Sigmoid colon (tissue), 7 donors: ENCODE measurements around the gene GOLPH3. TPM values are rescaled to one million over a fixed set of nuclear protein-coding genes. Genes with fewer than 3 reads are reported as not detected.
"Not testable (repeated sequence)": the region's sequence is repeated elsewhere in the genome, so short reads cannot be mapped to it uniquely, and the experiment has no call there.

Source experiments
- DNase-seq: peaks from one replicate; pipeline ENCODE4 v3.0.0-alpha.2; 2019
- H3K27ac ChIP-seq, 4 donors: fragments of 200-600 bp; sonication (generic); one replicate each; pipeline ENCODE4 v1.5.1; 2016 to 2019; ENCODE audit warnings: mild to moderate bottlenecking in 1 of 4
- H3K27me3 ChIP-seq, 3 donors: fragments of 200-600 bp; sonication (generic); one replicate each; pipeline ENCODE4 v1.5.1; 2019; ENCODE audit warnings: mild to moderate bottlenecking in 1 of 3
- H3K36me3 ChIP-seq, 4 donors: fragments of 200-600 bp; sonication (generic); one replicate each; pipeline ENCODE4 v1.5.1; 2016 to 2019
- H3K4me1 ChIP-seq, 4 donors: fragments of 200-600 bp; sonication (generic); one replicate each; pipeline ENCODE4 v1.5.1; 2017 to 2019
- H3K4me3 ChIP-seq, 4 donors: fragments of 200-600 bp; sonication (generic); one replicate each; pipeline ENCODE4 v1.5.1; 2017 to 2019; ENCODE audit warnings: mild to moderate bottlenecking in 2 of 4, moderate library complexity in 1 of 4
- H3K9me3 ChIP-seq, 4 donors: fragments of 200-600 bp in 3 of 4; sonication (generic) in 3 of 4; one replicate each; pipeline versions ENCODE4 v1.5.1 to v1.6.1; 2013 to 2019
- CTCF ChIP-seq, 4 experiments: fragments of 450-650 bp in 3 of 4; fragments of 200-600 bp in 1 of 4; IDR thresholded peaks; one replicate each; pipeline ENCODE4 v1.5.1; 2016 to 2019; ENCODE audit warnings: antibody characterized with exemption in 4 of 4, mild to moderate bottlenecking in 3 of 4, moderate library complexity in 2 of 4
- EP300 ChIP-seq, 4 donors: sonication (generic); formaldehyde crosslinking; IDR thresholded peaks; one replicate each; pipeline ENCODE4 v1.6.1; 2017; ENCODE audit warnings: antibody characterized with exemption in 4 of 4
- POLR2A ChIP-seq, 2 donors: fragments of 450-650 bp; IDR thresholded peaks; one replicate each; pipeline ENCODE4 v1.6.1; 2016; ENCODE audit warnings: antibody characterized with exemption in 2 of 2, mild to moderate bottlenecking in 2 of 2, moderate library complexity in 2 of 2
- POLR2AphosphoS5 ChIP-seq, 4 donors: sonication (generic); formaldehyde crosslinking; IDR thresholded peaks; one replicate each; pipeline ENCODE4 v1.6.1; 2017; ENCODE audit warnings: antibody characterized with exemption in 4 of 4
- WGBS, 2 donors: extraction: QIAGEN DNeasy Blood & Tissue Kit; methylation state at CpG; one replicate each; pipeline ENCODE4 v1.1.7; 2013; 5-methylcytosine and 5-hydroxymethylcytosine counted together
- intact Hi-C: fragments of 100-400 bp; cut with DNase I; formaldehyde crosslinking; loops from one replicate; pipeline ENCODE4 v1.15.1; 2023
- polyA plus RNA-seq, 3 donors: library from polyadenylated mRNA; stranded (reverse); fragments of 200-250 nt; gene quantifications; one replicate each; pipeline ENCODE4 v1.2.3, GENCODE V29; 2013
- total RNA-seq, 4 donors: library from RNA; depleted of rRNA; stranded (reverse); fragments of >200 nt; gene quantifications; one replicate each; pipeline ENCODE4 v1.1.0, GENCODE V29; 2016
- donor health status: healthy with polysubstance abuse.
- donor health status: Bipolar disorder and iron deficiency.
- donor health status: healthy.

Gene GOLPH3
- total and polyA plus RNA-seq, 7 donors = 63.6 to 247 (median 170) TPM

GRCh38 chr5:32210151-32210550, 36.0 kb upstream of the GOLPH3 start:
- no peaks in the 10 kb centered on the region for H3K27me3 ChIP-seq
- TF ChIP-seq CTCF (IDR thresholded peaks at IDR 0.05) (no peak), POLR2A (IDR thresholded peaks at IDR 0.05) (no peak), EP300 (IDR thresholded peaks at IDR 0.05) (no peak), POLR2AphosphoS5 (IDR thresholded peaks at IDR 0.05) (no peak)
- H3K4me1 ChIP-seq = no peaks in the 10 kb centered on the region
- intact Hi-C loops = no loop called here
- H3K4me3 ChIP-seq = no peak overlapping the region
- H3K9me3 ChIP-seq = no peaks in the 10 kb centered on the region
- H3K36me3 ChIP-seq = no peaks in the 10 kb centered on the region
- WGBS, 2 donors = 85 to 92% methylated on average over 3 of the region's 3 CpGs
- no peak for DNase-seq
- H3K27ac ChIP-seq = no peak overlapping the region

- 89 to 97% methylated on average over 16 to 22 of the region's 31 CpGs for WGBS, 2 donors
- H3K27me3 ChIP-seq, H3K9me3 ChIP-seq, intact Hi-C loops, H3K36me3 ChIP-seq, H3K4me3 ChIP-seq, DNase-seq, H3K4me1 ChIP-seq, H3K27ac ChIP-seq: not testable (repeated sequence)
These were observed 34.7 kb upstream of the GOLPH3 start for GRCh38 chr5:32208837-32209236.

- Histone ChIP-seq H3K9me3 (no peaks in the 10 kb centered on the region), H3K27me3 (no peaks in the 10 kb centered on the region), H3K4me1 (peaks cover 0 to 11% (median 6%) of the 10 kb centered on the region in 4 donors), H3K27ac (no peak overlapping the region), H3K4me3 (no peak overlapping the region), H3K36me3 (no peaks in the 10 kb centered on the region)
- intact Hi-C loops = no loop called here
- no peak for DNase-seq
- no peak for TF ChIP-seq POLR2A (IDR thresholded peaks at IDR 0.05)
- no peak for TF ChIP-seq CTCF (IDR thresholded peaks at IDR 0.05)
- no peak for TF ChIP-seq POLR2AphosphoS5 (IDR thresholded peaks at IDR 0.05)
- no peak for TF ChIP-seq EP300 (IDR thresholded peaks at IDR 0.05)
- WGBS, 2 donors = 92 to 98% methylated on average over 4 of the region's 4 CpGs
These were observed 33.2 kb upstream of the GOLPH3 start for GRCh38 chr5:32207355-32207634.

- Histone ChIP-seq H3K27me3 (no peaks in the 10 kb centered on the region), H3K4me1 (peaks cover 0 to 11% (median 11%) of the 10 kb centered on the region in 4 donors), H3K36me3 (no peaks in the 10 kb centered on the region), H3K27ac (no peak overlapping the region), H3K9me3 (no peaks in the 10 kb centered on the region), H3K4me3 (no peak overlapping the region)
- TF ChIP-seq POLR2AphosphoS5 (IDR thresholded peaks at IDR 0.05) (no peak), CTCF (IDR thresholded peaks at IDR 0.05) (no peak), POLR2A (IDR thresholded peaks at IDR 0.05) (no peak), EP300 (IDR thresholded peaks at IDR 0.05) (no peak)
- no peak for DNase-seq
- intact Hi-C loops = no loop called here
- WGBS, 2 donors = 77 to 88% methylated on average over 13 of the region's 13 CpGs
These were observed 32.6 kb upstream of the GOLPH3 start for GRCh38 chr5:32206509-32207354.

GRCh38 chr5:32206053-32206452, 31.9 kb upstream of the GOLPH3 start:
- Histone ChIP-seq H3K9me3 (no peaks in the 10 kb centered on the region), H3K4me1 (peaks cover 0 to 14% (median 12%) of the 10 kb centered on the region in 4 donors), H3K4me3 (no peak overlapping the region), H3K27me3 (no peaks in the 10 kb centered on the region), H3K36me3 (no peaks in the 10 kb centered on the region), H3K27ac (no peak overlapping the region)
- intact Hi-C loops = no loop called here
- DNase-seq = no peak
- TF ChIP-seq POLR2AphosphoS5 (IDR thresholded peaks at IDR 0.05) (no peak), POLR2A (IDR thresholded peaks at IDR 0.05) (no peak), CTCF (IDR thresholded peaks at IDR 0.05) (no peak), EP300 (IDR thresholded peaks at IDR 0.05) (no peak)
- 49 to 78% methylated on average over 5 of the region's 5 CpGs for WGBS, 2 donors
